ENCODE measurements around the gene FHIT. TPM values are rescaled to one million over a fixed set of nuclear protein-coding genes. Genes with fewer than 3 reads are reported as not detected.
"Not testable (repeated sequence)": the region's sequence is repeated elsewhere in the genome, so short reads cannot be mapped to it uniquely, and the experiment has no call there.

FHIT gene
- total RNA-seq, 4 donors from 2014 or later = 3.5 to 17.0 (median 16.7) TPM

GRCh38 chr3:61073566-61074165, 177.6 kb downstream of the FHIT start:
- Histone ChIP-seq H3K4me1 (no peaks in the 10 kb centered on the region), H3K27me3 (no peaks in the 10 kb centered on the region), H3K4me3 (no peak overlapping the region), H3K9me3 (no peaks in the 10 kb centered on the region), H3K36me3 (no peaks in the 10 kb centered on the region), H3K27ac (no peak overlapping the region)
- no peak for DNase-seq
- no peak for TF ChIP-seq POLR2A (IDR thresholded peaks at IDR 0.05)
- TF ChIP-seq, protein P1, sequence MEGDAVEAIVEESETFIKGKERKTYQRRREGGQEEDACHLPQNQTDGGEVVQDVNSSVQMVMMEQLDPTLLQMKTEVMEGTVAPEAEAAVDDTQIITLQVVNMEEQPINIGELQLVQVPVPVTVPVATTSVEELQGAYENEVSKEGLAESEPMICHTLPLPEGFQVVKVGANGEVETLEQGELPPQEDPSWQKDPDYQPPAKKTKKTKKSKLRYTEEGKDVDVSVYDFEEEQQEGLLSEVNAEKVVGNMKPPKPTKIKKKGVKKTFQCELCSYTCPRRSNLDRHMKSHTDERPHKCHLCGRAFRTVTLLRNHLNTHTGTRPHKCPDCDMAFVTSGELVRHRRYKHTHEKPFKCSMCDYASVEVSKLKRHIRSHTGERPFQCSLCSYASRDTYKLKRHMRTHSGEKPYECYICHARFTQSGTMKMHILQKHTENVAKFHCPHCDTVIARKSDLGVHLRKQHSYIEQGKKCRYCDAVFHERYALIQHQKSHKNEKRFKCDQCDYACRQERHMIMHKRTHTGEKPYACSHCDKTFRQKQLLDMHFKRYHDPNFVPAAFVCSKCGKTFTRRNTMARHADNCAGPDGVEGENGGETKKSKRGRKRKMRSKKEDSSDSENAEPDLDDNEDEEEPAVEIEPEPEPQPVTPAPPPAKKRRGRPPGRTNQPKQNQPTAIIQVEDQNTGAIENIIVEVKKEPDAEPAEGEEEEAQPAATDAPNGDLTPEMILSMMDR (IDR thresholded peaks at IDR 0.05) = no peak

DNA sequence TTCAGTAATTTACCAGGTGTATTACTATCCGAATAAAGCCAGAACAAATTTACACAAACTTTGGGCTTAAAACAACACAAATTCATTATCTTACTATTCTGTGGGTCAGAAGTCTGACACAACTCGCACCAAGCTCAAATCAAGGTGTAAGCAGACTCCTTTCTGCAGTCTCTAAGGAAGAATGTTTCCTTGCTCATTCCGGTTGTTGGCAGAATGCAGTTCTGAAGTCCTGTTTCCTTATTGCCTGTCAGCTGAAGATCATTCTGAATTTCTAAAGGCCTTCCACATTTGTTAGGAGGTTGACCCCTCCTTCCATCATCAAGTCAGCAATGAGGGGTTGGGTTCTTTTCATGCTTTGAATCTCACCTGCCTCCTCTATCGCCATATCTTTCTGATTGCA, 183.2 kb downstream of the FHIT start:
- H3K4me1 ChIP-seq = no peaks in the 10 kb centered on the region
- H3K4me3 ChIP-seq = no peak overlapping the region

GRCh38 chr3:61066800-61067199, 184.5 kb downstream of the FHIT start:
- no peak for DNase-seq
- H3K4me1 ChIP-seq = no peaks in the 10 kb centered on the region
- H3K27me3 ChIP-seq = no peaks in the 10 kb centered on the region
- TF ChIP-seq POLR2A (IDR thresholded peaks at IDR 0.05) = no peak
- TF ChIP-seq, protein P1 (IDR thresholded peaks at IDR 0.05) = no peak
- H3K4me3 ChIP-seq = no peak overlapping the region
- no peak overlapping the region for H3K27ac ChIP-seq
- H3K36me3 ChIP-seq = no peaks in the 10 kb centered on the region
- H3K9me3 ChIP-seq = no peaks in the 10 kb centered on the region

More for the DNA sequence above, 183.2 kb downstream of the FHIT start:
- H3K27me3 ChIP-seq = no peaks in the 10 kb centered on the region
- no peaks in the 10 kb centered on the region for H3K36me3 ChIP-seq
- H3K9me3 ChIP-seq = no peaks in the 10 kb centered on the region
- no peak overlapping the region for H3K27ac ChIP-seq
- TF ChIP-seq POLR2A (IDR thresholded peaks at IDR 0.05) = no peak
- TF ChIP-seq, protein P1 (IDR thresholded peaks at IDR 0.05) = no peak
- no peak for DNase-seq

DNA sequence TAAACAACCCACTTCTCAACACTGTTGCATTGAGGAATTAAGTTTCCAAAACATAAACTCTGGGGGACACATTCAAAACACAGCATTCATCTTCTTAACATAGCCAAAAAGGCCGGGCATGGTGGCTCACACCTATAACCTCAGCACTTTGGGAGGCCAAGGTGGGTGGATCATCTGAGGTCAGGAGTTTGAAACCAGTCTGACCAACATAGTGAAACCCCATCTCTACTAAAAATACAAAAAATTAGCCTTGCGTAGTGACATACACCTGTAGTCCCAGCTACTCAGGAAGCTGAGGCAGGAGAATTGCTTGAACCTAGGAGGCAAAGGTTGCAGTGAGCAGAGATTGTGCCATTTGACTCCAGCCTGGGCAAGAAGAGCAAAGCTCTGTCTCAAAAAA, 185.0 kb downstream of the FHIT start:
- H3K9me3 ChIP-seq, H3K4me3 ChIP-seq, DNase-seq, H3K27me3 ChIP-seq, H3K36me3 ChIP-seq, H3K27ac ChIP-seq, H3K4me1 ChIP-seq: not testable (repeated sequence)

- no peak overlapping the region for H3K27ac ChIP-seq
- no peaks in the 10 kb centered on the region for H3K9me3 ChIP-seq
- no peak for TF ChIP-seq POLR2A (IDR thresholded peaks at IDR 0.05)
- TF ChIP-seq, protein P1 (IDR thresholded peaks at IDR 0.05) = no peak
- no peaks in the 10 kb centered on the region for H3K27me3 ChIP-seq
- H3K4me3 ChIP-seq = no peak overlapping the region
- no peak for DNase-seq
- H3K36me3 ChIP-seq = no peaks in the 10 kb centered on the region
- H3K4me1 ChIP-seq = no peaks in the 10 kb centered on the region
Measured at GRCh38 chr3:61065451-61066011, 185.7 kb downstream of the FHIT start.

- Histone ChIP-seq H3K9me3 (no peaks in the 10 kb centered on the region), H3K27me3 (no peaks in the 10 kb centered on the region), H3K4me1 (no peaks in the 10 kb centered on the region), H3K4me3 (no peak overlapping the region), H3K27ac (no peak overlapping the region), H3K36me3 (no peaks in the 10 kb centered on the region)
- DNase-seq = no peak
- TF ChIP-seq POLR2A (IDR thresholded peaks at IDR 0.05) = no peak
- TF ChIP-seq, protein P1 (IDR thresholded peaks at IDR 0.05) = no peak
Measured at GRCh38 chr3:61061092-61061723, 190.0 kb downstream of the FHIT start.

All from Peyer's patch (tissue), 4 donors.